Glomerular visceral epithelial cell (primary cell): ENCODE data around the gene SYN1.
"Not testable (repeated sequence)": the region's sequence is repeated elsewhere in the genome, so short reads cannot be mapped to it uniquely, and the experiment has no call there.

Source experiments
- DNase-seq: peaks from one replicate; pipeline ENCODE4 v3.0.0-alpha.2; 2016; ENCODE audit errors: extremely low spot score

SYN1 gene

DNA sequence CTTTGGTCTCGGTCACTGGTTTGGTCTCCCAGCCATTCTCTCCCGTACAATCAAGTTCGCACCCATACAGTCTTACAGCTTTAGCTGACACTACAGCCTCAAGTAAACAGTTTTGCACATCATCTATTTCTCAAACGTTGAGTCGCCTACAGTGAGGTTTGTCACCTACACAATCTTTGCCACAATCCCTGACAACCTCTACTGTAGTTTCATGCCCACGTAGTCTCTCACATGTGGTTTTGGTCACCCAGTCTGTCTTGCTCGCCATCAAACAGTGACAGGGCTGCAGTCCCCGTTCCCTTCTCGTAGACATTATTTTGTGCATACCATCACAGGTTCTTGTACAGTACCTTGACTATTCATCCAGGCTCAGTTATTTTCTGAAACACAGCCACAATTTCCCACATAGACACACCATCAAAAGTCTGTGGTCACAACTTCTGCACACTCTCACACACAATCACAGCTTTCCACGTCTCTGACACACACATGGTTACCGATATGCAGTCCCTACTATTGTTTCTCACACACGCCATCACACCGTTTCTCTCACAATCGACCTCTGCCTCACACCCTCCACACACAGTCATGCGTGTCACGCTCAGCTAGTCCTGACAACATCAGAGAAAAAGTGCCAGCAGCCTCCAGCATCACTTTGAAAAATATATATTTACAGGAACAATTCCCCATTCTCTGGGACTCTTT lies 15.4 kb upstream of the SYN1 start:
- no peak for DNase-seq

DNA sequence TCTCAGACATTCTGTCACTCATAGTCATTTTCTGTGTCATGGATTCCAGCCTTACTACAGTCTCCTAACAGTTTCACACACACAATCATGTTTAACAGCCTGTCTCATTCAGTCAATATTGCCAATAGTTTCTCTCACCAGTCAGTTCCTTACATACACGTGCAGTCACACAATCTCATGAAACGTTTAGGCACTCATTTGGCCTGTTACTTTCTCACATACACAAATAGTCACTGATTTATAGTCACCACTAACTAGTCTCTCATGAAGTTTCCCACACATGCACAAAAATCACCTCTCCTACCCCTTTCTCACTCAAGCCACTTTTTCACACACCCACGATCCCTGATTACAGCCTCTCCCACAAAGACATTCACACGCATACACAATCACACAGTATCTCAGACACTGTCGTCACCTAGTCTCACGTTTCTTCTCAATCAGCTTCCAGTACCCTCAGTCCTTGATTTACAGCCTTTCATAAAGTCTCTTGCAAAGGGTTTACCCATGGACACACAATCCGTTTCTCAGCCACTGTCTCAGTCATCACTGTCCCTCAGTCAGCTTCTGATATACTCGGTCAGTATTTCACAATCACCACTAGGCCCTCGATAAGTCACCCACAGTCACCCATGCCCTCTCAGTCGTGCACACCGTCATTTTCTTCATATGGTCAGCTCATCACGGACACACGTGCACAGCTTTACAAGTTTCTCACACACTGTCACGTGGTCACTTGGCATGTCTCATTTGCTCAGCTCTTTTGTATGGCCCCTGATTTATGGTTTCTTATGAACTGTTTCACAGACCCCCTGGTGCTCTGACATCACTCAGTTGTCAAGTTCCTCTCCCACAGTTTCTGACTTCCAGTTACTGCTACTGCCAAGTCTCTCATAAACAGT lies 14.3 kb upstream of the SYN1 start:
- DNase-seq = no peak

DNA sequence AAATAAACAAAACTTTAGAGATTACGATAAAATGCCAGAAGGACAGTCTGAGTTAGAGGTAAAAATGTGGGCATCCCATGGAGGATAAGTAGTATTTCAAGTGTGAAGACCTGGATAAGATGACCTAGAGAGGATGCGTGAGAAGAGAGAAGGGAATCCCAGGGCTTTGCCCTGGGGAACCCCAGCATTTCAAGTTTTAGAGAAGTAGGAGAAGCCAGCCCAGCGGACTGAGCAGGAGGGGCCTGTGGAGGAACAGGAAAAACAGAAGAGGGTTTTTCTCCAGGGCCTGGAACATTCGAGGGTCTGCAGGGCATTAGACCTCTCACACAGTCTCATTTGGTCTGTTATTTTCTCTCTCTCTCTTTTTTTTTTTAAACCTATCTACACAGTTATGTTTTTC lies 13.0 kb upstream of the SYN1 start:
- no peak for DNase-seq

DNA sequence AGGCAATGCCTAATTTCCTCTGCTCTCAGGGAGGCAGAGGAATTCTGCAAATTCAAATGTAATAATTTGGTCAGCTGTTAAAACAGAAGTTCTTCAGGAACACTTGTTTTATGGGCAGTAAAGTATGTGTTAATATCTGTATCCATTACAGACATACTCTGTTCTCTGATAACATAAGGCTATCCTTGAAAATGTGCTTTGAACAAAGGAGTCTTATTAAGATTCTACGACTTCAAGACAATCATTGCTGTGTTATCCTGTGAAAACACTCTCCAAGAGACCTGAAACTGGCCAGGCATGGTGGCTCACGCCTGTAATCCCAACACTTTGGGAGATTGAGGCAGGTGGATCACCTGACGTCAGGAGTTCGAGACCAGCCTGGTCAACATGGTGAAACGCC lies 12.0 kb upstream of the SYN1 start:
- DNase-seq = no peak

DNA sequence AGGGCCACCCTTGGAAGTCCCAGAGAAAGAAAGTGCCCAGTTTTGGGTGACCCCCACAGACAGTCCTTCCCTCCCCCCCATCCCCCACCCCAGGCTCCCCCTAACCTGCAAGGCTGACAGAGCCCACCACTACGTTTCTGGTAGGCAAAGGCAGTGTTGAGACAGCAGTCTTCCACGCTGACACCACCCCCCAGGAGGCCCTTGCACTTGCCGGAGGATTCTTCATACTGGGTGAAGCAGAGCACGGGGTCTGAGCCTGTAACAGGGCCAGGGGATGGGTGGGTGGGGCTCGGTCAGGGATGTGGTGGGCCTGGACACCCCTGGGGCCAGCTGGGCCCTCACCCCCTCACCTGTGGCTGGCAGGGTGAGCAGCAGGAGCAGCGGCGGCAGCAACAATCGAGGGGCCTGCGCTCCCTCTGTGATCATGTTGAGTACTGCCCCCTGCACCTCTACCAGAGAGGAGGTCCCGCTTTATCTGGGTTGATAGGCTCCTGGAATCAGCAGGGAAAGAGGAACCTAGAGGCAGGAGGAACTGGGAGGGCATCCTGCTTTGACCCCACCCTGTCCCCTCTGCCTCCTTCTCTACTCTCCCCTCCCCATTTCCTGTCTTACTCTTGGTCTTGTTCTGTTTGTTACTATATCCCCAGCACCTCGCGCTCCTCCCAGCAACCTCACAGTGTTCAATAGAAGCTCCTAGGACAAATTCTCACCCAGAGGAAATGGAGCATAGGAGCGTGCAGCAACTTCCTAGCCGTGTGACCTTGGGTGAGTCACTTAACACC lies 10.0 kb upstream of the SYN1 start, which contains the start of gene CFP:
CFP (minus strand) TSS at position 512 of the 782 bp plus-strand sequence; CDS start at position 426, 86 bp downstream.
- DNase-seq = no peak

DNA sequence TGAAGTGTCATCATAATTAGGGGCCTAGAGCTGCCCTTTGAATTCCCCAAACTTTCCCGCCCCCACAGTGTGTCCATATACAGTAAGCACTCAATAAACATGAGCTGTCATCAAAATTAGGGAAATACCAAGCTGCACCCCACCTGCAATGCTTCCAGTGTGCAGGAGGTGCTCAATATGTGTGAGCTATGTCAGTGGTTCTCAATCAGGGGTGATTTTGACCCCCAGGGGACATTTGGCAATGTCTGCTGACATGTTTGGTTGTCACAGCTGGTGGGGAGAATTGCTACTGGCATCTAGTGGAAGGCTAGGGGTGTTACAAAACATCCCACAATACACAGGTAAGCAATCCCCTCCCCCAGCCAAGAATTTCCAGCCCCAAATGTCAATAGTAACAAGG lies 9.3 kb upstream of the SYN1 start:
- DNase-seq = no peak

DNA sequence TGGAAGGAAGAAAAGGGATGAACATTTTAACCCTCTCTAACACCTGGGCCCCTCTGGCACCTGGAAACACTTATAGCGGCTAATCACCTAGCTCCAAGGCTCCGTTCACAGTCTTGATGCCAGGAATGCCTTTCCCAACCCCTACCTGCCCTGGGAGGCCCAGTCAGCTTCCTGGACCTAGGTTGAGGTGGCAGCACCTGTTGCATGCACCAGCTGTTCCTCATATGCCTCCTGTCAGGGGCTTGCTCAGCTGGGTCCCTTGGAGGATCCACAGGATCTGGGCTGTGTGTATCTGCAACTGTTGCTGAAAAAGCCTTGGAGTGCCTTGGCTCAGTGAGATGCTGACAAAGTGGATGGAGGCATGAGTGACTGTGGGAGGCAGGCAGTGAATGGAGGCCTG lies 5.7 kb upstream of the SYN1 start:
- DNase-seq = no peak

DNA sequence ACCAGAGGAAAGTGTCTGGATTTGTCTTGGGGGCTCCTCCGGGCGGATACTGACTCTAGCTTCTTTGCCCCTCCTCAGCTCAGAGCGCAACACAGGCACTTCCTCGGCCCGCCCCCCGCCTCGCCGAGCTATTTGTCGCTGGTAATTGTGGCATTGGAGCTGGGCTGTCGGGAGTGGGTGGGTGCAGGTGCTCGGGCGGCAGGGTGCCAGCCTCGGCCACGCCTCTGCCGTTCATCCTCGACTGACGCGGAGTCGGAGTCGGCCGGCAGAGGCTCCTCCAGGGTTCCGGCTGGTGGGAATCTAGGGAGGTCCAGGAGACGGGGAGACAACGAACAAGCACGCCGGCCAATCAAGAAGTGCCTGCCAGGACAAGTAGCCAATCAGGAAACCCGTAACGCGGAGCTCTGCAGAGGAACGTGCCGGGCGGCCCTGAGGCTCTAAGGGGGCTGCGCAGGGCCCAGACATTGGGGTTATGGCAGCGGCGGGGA lies 3.9 kb upstream of the SYN1 start:
- DNase-seq = peak; percentile 68

DNA sequence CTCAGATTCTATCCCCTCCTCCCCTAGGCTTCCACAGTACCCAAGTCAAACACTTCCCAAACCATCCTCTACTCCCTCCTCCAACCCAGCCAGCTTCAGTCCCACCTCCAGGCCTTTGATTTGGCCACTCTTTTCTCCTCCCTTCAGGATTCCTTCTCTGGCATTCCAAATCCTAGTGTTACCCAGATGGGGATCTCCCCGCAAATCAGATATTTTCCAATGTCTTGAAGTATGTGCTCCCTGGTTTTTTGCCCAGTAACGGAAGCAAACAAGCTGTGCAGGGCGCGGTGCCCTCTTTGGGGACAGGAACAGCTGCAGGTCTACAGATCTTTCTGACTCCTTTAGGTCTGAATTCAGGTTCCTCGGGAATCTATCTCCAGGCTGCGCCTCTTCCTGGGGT lies 2.2 kb upstream of the SYN1 start:
- DNase-seq = no peak

DNA sequence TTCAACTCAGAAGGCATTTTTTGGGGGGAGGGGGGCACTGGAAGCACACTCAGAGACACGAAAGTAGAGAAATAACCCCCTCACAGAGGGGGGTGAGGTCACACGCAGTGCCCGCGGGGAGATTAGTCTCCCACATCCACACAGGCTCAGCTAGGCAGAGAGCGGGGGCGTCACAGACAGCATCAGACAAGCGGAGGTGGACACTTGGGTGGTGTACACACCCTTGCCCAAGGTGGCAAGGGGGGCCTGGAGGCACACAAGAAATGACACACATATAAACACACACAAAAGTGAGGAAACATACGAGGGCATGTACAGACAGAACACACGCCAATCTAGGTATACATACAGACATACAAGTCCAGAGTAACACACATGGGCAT lies 637 bp upstream of the SYN1 start:
- no peak for DNase-seq

DNA sequence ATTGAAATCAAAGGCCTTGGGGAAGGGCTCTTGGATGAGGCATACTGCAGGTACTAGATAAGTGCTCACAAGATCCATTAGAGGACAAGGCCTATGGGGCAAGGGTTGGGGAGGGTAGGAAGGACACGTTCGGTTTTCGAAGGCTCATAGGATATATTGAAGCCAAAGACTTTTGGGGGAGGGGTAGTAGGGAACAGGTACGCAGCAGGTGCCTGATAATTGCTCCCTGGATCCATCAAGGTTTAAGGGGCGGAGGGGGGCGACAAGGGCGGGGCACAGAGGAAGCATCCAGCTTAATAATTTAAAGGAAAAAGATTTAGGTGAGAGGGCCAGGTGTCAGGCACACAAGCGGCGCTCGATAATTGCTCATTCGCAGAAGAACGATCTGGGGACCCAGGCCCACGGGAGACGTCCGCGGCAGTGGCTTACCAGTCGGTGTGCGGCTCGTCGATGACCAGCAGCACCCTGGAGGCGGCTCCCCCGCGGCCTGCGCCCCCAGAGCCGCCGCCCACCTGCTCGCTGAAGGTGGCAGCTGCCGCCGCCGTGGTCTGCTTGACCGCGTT lies 653 bp downstream of the SYN1 start:
- DNase-seq = no peak

DNA sequence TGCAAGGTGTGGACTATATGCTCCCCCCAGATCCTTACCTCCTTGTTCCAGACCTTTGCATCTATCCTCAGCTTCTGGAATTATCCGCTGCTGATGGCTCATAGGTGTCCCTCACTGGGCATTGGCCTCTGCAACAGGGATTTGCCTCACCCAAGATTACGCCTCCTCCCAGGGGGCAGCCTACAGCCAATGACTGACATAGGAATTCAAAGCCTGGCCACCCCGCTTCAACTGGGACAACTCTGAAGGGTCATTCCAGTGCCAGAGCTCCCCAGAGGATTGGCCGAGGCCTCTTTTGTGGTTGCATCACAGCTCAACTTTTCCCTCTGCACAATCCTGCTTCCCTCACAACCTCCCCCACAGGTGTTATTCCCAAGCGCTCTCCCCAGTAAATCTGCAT lies 5.0 kb downstream of the SYN1 start:
- no peak for DNase-seq

DNA sequence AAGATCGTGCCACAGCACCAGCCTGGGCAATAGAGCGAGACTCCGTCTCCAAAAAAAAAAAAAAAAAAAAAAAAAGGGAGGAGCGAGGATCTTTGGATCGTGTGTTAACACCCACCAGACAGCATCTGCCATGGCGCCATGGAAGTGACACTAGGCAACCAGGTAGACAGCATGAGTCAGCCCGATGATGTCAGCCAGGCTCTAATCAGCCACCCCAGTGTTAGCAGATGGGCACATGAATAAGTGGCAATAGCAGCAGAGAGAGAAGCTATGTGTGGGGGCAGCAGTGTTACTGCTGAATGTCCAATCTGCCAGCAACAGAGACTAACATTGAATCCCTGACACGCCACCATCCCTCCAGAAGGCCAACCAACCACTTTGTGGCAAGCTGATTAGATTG lies 6.6 kb downstream of the SYN1 start:
- DNase-seq = no peak

DNA sequence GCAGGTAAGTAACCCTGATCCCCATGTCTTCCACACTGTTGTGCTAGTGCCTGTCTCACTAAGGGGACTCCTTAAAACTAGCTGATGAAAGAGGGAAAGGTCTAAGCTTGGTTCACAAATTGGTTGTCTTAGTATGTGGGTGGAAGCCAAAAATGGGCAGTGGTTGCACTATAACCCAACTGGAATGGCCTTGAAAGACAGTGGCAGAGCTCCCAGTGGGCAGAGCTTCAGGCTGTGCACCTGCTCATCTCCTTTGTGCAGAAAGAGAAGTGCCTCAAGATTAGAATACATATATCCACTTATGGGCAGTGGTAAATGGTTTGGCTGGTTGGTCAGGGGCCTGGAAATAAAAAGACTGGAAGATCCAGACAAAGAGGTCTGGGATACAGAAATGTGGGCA lies 7.2 kb downstream of the SYN1 start:
- no peak for DNase-seq

DNA sequence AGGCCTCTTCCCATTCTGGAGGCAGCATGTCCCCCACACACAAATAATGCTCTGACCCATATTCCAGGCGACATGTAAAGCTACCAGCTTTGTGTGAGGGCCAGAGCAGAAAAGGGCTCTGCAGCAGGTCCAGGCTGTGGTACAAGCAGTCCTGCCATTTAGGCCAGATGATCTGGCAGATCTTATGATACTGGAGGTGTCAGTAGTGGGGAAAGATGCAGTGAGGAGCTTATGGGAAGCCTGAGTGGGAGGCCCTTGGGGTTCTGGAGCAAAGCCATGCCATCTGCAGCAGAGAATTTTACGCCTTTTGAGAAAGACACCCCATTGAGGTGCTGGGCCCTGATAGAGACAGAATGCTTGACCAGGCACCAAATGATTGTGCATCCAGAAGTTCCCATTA lies 7.7 kb downstream of the SYN1 start:
- no peak for DNase-seq

DNA sequence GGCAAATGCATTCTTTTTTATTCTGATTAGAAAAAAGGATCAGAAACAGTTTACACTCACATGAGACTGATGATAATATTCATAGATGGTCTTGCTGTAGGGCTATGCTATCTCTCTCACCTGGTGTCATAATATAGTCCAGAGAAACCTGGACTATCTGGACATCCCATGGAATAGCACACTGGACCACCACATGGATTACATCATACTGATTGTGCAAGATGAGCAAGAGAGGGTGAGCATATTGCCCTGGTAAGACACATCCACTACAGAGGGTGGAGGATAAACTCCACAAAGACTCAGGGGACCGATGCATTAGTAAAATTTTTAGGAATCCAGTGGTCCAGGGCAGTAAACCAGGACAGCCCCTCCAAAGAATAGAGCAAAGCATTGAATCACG lies 8.2 kb downstream of the SYN1 start:
- DNase-seq = no peak

DNA sequence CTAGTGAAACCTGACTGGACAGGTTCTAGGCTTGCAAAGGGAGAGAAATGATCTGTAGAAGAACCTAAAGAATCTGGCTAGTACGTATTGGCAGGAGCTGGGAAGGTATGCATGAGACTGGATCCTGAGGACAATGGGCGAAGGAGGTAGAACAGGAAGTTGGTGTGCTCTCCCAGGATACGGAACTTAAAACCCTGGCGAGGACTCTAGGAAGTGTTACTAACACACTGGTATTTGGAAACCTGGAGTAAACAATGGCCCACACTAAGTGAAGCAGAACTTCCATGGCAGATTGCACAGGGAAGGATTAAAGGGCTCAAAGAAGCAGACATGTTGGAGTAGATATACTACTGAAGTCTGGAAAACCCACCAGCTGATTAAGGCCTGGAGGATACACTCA lies 9.1 kb downstream of the SYN1 start:
- DNase-seq = no peak

DNA sequence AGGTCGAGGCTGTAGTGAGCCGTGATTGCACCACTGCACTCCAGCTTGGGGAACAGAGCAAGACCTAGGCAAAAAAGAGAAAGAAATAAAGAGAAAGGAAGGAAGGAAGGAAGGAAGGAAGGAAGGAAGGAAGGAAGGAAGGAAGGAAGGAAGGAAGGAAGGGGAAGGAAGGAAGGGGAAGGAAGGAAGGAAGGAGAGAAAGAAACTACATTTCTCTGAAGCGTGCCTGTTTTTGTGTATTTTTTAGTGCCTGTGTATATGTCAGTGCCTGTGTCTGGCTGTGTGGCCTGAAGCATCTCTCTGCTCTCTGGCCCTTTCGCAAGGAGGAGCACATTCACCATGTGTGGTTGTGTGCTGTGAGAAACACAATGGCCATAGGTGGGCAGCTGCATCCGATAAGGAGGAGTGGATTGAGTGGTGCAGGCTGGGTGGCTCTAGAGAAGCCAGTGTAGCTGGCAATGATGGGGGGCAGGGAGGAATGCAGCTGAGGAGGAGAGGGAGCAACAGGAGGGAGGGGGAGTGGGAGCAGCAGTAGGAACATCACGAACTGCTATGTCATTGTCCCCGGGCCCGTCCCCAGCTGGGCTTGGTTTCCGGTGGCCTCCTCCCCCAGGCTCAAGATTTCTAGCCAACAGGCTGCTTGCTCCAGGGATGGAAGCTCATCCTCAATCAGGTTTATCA lies 11.4 kb downstream of the SYN1 start:
- no peak for DNase-seq

DNA sequence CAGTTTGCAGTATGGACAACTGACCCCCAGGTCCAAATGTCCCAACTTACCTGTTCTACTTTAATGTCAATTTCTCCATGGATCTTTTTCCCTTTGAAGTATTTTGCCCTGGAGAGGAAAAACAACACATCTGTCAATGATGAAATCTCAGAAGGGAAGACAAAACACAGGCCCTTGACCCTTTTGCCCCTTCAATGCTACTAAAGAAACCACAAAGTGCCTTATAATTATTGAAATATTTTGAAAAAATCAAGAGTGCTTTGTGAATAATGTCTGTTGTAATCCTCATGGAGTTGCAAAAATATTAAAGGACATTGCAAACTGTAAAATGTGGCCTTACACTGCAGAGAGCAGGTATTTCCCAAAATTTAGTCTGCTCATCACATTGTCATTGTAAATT lies 12.6 kb downstream of the SYN1 start:
- DNase-seq = no peak

DNA sequence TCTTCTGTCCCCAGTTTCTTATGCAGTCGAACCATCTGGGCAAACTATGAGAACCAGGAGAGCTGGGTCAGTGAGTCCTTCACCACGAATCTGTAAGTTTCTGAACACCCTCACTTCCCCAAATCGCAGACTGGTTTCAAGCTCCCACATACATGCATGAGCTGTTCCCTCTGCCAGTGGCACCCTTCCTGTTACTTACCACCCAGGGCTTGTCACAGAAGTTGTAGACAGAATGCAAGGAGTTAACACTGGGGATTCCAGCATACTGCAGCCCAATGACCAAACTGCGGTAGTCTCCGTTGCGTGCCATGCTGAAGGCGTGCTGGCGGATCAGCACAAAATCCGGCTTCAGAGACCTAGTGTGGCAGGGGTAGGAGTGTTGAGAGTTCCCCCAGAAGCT lies 14.6 kb downstream of the SYN1 start:
- no peak for DNase-seq

DNA sequence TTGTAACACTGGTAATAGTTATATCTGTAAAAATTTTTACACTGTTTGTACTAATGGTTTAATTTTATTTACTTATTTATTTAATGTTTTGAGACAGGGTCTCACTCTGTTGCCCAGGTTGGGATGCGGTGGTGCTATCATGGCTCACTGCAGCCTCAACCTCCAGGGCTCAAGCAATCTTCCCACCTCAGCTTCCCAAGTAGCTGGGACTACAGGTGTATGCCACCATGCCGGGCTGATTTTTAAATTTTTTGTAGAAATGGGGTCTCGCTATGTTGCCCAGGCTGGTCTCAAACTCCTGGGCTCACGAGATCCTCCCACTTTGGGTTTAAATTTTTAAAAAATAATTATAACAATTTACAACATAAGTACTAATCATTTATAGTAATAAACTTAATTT lies 16.5 kb downstream of the SYN1 start:
- DNase-seq = not testable (repeated sequence)
